Activated naive CD4-positive, alpha-beta T cell treated with anti-CD3 and anti-CD28 coated beads, Interleukin-2, amount 50 U/mL, for 72 hours (primary cell): Measurements from ENCODE around the gene TBRG1. TPM values are rescaled to one million over a fixed set of nuclear protein-coding genes. Genes with fewer than 3 reads are reported as not detected.

Experiments used
- ATAC-seq, 2 donors: fragments of 150-1000 bp; cut with Tn5 transposase; 2 replicates each; pipeline ENCODE4 v1.10.0; 2021; ENCODE audit warnings: mild to moderate bottlenecking in 2 of 2, moderate library complexity in 2 of 2
- DNase-seq, 2 donors: peaks; one replicate each; pipeline ENCODE4 v3.0.0; 2021 to 2022; ENCODE audit warnings: low spot score in 2 of 2
- H3K27ac Mint-ChIP-seq, 2 donors: one replicate each; pipeline ENCODE4 v1.8.0; 2022; ENCODE audit warnings: mild to moderate bottlenecking in 2 of 2, mixed read lengths in 2 of 2
- H3K36me3 Mint-ChIP-seq, 2 donors: one replicate each; pipeline ENCODE4 v1.8.0; 2022; ENCODE audit warnings: mixed read lengths in 2 of 2
- H3K9me3 Mint-ChIP-seq, 2 donors: one replicate each; pipeline ENCODE4 v1.8.0; 2022; ENCODE audit warnings: mixed read lengths in 2 of 2
- total RNA-seq, 2 donors: library from RNA; stranded (reverse); gene quantifications; one replicate each; pipeline ENCODE4 v1.2.3, GENCODE V29; 2022

TBRG1 gene
- total RNA-seq, 2 donors from 2014 or later: 29.4 to 33.2 TPM

DNA sequence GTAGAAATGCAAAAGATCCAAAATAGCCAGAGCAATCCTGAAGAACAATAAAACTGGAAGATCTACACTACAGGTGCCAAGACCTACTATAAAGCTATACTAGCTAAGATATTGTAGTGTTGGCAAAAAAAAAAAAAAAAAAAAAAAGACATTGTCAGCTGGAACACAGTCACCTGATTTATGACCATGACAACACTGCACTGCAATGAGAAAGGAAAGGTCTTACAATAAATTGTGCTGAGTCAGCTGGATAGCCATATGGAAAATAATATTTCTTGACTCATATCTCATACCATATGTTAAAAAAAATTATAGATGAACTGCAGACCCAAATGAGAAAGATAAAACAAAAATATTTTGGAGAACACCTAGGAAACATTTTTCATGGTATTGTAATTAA, 14.5 kb upstream of the TBRG1 start:
- DNase-seq (no peak), ATAC-seq (no peak)
- Mint-ChIP-seq H3K36me3 (no peaks in the 10 kb centered on the region), H3K27ac (no peak overlapping the region), H3K9me3 (no peaks in the 10 kb centered on the region)

DNA sequence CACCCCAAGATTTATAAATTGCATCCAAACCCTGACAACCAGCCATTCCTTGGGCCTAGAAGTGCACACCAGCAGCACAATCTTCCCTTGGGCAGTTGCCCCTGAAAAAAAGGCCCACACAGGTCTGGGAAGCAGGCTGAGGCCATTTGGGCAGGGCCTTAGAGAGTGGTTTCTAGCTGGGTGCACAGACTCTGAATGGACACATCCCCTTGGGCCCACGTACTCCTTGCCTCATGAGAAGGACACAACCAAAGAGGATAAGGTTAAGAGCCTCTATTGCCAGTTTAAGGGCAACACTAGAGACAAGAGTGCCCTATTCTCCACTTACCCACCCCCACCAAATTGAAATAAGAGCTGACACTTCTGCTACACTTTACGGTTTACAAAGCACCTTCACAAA, 12.4 kb upstream of the TBRG1 start:
- DNase-seq (no peak), ATAC-seq (no peak)
- Mint-ChIP-seq H3K27ac (no peak overlapping the region), H3K36me3 (no peaks in the 10 kb centered on the region), H3K9me3 (no peaks in the 10 kb centered on the region)

DNA sequence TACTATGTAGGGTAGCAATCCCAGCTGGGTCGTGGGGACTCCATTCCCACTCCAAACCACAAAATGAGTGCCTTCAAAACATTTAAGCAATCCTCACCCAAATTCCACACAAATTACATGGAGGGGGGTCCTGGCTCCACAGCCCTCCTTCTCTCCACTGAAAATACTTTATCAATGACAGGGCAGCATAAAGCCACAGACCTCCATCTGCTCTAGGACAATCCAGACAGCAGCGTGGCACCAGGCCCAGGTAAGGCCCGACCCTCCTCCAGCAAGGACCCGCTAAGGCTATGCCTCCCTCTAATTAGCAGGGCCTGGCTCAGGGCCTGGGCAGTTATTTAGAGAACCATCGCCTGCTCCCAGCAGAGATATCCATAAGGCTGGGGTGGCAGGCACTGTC, 11.6 kb upstream of the TBRG1 start, which contains the start of gene PANX3:
PANX3 (plus strand) TSS at position 365 of the 400 bp plus-strand sequence. CDS start 129 bp downstream, outside the sequence.
- ATAC-seq: no peak
- H3K27ac Mint-ChIP-seq: no peak within 1 kb of the TSS

DNA sequence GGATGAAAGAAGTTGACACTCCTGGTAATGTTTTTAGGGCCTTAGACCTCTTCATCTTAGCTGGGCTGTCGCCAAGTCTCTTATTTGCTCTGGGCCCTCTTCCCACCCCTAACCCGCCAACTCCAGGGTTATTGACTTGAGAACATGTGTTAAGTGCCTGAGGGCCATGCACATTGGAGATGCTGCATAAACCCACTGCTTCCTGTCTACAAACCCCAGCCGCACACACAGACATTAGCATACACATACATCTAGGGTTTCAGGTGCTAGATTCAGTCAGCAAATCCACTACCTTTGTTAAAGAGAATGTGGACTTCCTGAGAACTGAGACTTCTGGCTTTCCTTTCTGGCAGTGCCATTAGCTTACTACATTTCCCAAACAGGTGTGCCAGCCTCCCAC, 10.6 kb upstream of the TBRG1 start:
- no peaks in the 10 kb centered on the region for H3K36me3 Mint-ChIP-seq
- ATAC-seq: peak; percentile 48 to 91
- no peak overlapping the region for H3K27ac Mint-ChIP-seq
- H3K9me3 Mint-ChIP-seq: no peaks in the 10 kb centered on the region
- DNase-seq: no peak

More for the DNA sequence above, 11.6 kb upstream of the TBRG1 start, which contains the start of gene PANX3:
- no peaks in the 10 kb centered on the region for H3K36me3 Mint-ChIP-seq
- H3K9me3 Mint-ChIP-seq: no peaks in the 10 kb centered on the region
- no peak for DNase-seq

DNA sequence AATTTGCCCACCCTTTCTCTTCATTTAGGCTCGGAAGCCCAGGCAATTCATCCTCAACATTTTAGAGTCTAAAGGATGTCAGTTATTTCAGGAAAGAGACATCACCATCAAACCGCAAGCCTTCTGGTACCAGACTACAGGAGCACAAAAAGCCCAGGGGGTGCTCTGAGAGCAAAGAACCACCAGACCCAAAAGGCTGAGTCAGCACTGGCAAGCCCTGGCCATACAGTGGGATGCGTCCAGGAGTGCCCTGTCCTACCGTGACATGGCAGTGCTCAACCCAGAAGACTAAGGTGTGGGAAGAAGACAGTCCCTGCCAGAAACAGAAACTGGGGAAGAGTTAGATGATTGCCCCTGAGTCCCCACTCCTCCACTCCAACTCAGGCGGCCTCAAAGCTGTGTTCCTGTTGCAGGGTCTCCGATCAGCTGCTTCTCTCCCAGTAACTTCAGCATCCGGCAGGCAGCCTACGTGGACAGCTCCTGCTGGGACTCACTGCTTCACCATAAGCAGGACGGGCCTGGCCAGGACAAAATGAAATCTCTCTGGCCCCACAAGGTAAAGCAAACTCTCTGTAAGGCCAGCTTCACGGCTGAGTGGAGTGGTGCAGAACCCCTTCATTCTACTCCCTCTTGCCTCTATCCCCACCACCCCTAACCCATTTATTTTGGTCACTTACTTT, 10.0 kb upstream of the TBRG1 start:
- peak in 1 of 2 donors; percentile 17 for ATAC-seq
- Mint-ChIP-seq H3K36me3 (no peaks in the 10 kb centered on the region), H3K9me3 (no peaks in the 10 kb centered on the region), H3K27ac (no peak overlapping the region)
- no peak for DNase-seq

DNA sequence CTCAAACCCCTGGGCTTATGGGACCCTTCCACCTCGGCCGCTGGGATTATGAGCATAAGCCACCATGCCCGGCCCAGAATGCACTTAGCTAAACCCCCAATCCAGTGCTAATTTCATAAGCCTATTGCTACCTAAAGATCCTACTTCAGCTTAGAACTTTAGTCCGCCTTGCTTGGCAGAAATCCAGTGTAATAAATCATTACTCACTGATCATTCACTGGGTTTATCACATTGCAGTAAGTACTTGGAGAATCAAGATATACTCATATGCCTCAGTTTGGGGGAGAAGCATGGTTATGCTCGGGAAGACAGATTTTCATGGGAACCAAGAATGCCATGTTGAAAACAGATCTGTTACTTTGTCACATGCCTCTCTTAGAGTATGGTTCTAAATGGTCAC, 3.8 kb upstream of the TBRG1 start:
- Mint-ChIP-seq H3K9me3 (no peaks in the 10 kb centered on the region), H3K27ac (no peak overlapping the region), H3K36me3 (peaks cover 12 to 13% of the 10 kb centered on the region in 2 donors)
- no peak for DNase-seq
- ATAC-seq: no peak

DNA sequence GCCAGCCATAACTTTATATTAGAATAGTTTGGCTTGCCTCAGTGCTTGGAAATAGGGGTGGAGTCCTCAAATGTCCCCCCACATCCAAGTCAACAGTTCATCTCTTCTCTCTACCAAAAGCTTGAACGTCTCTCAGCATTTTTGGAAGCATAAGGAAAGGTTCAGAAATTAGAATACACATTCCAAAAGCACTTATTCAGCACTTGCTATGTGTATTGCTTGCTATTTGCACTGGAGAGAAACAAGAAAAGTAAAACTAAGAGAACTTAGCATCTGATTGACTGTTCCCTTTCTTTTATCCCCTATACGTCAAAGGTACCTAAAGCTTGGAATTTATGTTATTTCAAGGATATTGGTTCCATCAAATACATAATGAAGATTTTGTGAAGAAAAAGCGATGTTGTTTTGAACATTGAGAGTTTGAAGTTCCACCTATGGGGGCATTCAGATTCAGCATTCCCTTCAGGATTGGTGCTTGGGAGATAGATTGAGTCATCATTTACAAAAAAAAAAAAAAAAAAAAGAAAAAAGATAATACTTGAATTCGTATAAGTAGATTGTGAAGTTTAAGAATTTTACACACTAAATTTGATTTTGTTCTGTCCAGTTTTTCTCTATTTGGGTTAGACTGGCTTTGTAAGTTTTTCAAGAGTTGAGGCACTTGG, 1.3 kb downstream of the TBRG1 start:
- H3K9me3 Mint-ChIP-seq: no peaks in the 10 kb centered on the region
- peaks cover 15 to 24% of the 10 kb centered on the region in 2 donors for H3K36me3 Mint-ChIP-seq
- DNase-seq: no peak
- ATAC-seq: no peak
- peak overlapping the region; percentile 98 to 99 for H3K27ac Mint-ChIP-seq

DNA sequence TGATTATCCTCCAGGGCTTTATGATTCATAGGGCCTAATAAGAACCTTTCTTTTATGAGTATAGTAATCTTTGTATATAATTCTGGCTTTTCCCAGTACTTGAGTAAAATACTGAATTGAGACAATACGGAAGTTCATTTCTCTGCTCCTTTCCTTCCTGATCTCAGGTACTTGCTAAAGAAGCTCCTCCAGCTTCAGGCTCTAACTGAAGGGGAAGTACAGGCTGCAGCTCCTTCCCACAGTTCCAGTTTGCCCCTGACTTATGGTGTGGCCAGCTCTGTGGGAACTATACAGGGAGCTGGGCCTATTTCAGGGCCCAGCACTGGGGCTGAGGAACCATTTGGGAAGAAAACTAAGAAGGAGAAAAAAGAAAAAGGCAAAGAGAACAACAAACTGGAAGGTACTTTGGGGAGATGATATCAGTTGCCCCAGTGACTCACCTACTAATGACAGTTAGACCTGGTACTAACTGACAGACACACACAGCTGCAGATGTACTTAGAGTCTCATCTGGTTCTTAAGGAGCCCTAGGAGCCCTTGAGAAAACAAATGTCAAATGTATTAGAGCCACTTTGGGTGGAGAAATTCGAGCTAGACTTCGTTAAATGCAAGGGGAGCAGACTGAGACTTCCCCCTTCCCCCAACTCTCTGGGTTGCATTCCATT, 3.0 kb downstream of the TBRG1 start:
- Mint-ChIP-seq H3K27ac (peak overlapping the region in 1 of 2 donors; percentile 36), H3K9me3 (no peaks in the 10 kb centered on the region), H3K36me3 (peaks cover 15 to 24% of the 10 kb centered on the region in 2 donors)
- no peak for DNase-seq
- no peak for ATAC-seq

DNA sequence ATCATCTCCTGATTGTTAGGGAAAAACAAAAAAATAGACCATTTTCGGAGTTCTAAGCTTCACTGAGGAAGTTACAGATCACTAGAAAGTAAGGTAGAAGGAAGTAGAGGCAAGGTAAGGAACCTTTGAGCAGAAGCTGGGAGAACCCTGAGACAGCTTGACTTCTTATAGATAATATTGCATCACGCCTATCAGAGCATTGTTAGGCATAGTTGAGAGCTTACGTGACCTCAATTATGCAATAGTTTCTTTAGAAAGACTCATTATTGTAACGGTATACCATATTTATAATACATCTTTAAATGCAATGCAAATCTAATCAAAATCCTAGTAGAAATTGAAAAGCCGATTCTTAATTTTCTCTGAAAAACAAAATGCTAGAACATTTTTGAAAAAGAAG, 4.9 kb downstream of the TBRG1 start:
- H3K36me3 Mint-ChIP-seq: peaks cover 15 to 24% of the 10 kb centered on the region in 2 donors
- no peaks in the 10 kb centered on the region for H3K9me3 Mint-ChIP-seq
- no peak overlapping the region for H3K27ac Mint-ChIP-seq
- ATAC-seq (no peak), DNase-seq (no peak)

DNA sequence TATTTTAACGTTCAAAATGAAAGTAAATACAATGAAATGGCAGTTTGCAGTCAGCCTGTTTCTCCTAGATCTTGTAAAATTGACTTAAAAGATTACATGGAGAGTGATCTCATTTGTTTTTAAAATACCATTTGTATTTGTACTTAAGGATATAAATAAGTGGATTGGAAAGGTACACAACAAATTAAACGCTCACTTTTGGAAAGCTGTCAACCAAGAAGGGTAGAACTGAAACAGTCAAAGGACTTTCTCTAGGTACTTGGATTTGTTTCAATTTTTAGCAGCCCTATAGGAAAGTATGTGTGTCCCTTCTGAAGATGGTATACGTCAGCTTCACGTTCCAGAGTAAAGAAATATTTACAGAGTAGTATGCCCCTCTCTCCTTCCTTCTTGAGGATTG, 7.3 kb downstream of the TBRG1 start:
- no peak for DNase-seq
- Mint-ChIP-seq H3K9me3 (no peaks in the 10 kb centered on the region), H3K36me3 (peaks cover 0 to 11% of the 10 kb centered on the region in 2 donors), H3K27ac (no peak overlapping the region)
- no peak for ATAC-seq

DNA sequence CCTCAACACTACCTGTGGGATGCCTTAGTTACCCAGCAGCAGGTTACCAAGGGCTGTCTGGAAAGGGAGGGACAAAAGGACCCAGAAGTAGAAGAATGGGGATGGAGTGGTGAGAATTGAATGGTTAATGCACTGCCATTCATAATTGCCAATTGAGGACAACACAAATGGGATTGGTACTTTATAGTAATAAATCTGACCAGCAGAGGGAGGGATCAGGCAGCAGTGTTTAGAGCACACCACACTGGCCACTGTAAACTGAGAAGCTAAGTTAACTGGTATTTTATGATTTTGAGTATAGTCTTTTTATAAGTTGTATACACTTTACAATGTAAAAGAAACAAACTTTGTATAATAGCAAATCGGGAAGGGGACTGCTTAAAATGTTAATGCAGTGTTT, 10.7 kb downstream of the TBRG1 start:
- H3K27ac Mint-ChIP-seq: no peak overlapping the region
- ATAC-seq (no peak), DNase-seq (no peak)
- no peaks in the 10 kb centered on the region for H3K9me3 Mint-ChIP-seq
- no peaks in the 10 kb centered on the region for H3K36me3 Mint-ChIP-seq

DNA sequence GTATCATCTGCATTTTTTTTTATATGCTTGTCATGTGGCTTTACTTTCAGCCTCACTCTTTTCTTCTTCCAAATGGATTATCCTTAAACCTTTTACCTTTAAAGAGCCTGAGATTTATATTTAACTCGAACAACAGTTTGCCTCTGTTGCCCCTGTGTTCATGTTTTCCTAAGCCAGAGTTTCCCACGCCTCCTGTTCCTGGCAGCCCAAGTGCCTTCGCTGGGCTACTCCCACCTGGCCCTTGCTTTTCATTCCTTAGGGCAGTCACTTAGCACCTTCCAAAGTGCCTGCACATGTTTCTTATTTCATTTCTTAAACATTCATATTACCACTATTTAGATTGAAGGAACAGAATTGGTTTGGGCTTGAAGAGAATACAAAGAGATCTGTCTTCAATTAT, 13.3 kb downstream of the TBRG1 start:
- DNase-seq (no peak), ATAC-seq (no peak)
- no peak overlapping the region for H3K27ac Mint-ChIP-seq
- no peaks in the 10 kb centered on the region for H3K9me3 Mint-ChIP-seq
- peaks cover 0 to 5% of the 10 kb centered on the region in 2 donors for H3K36me3 Mint-ChIP-seq

DNA sequence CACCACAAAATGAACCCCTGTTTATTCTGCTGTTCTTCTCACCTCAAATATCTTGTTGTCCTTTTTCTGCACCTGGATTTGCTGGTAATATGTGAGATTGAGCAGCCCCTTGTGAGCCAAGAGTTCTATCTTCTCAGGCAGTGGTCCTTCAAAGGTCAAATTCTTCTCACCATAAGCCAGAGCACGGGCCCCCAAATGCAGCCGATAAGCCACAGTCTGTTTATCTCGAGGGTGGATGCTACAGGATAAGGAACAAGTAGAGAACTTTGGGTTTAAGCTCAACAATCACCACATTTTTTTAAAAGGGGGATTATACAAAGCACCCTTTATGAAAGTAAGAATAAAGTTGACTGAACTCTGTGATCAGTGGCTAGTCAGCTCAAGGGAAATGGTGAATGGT, 15.8 kb downstream of the TBRG1 start:
- Mint-ChIP-seq H3K27ac (peak overlapping the region in 1 of 2 donors; percentile 53), H3K36me3 (peaks cover 0 to 5% of the 10 kb centered on the region in 2 donors), H3K9me3 (no peaks in the 10 kb centered on the region)
- no peak for ATAC-seq
- DNase-seq: no peak

DNA sequence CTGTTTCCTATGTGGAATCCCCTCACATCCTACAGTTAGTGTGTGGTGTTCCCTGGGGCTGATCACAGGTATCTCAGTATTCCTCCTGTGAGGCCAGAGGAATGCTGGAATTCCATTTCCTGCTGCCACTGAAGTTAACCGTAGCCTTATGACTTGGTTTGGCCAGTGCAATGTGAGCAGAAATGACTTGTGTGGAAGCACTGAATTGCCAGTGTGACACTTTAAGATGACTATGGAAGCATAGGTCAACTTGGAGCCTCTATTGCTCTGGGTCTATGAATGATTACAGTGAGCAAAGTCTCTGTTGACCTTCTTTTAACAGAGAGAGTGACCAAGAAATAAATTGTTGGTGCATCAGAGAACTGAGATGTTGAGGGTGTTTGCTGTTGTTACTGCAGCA, 16.5 kb downstream of the TBRG1 start:
- DNase-seq (no peak), ATAC-seq (no peak)
- no peaks in the 10 kb centered on the region for H3K9me3 Mint-ChIP-seq
- peak overlapping the region in 1 of 2 donors; percentile 53 for H3K27ac Mint-ChIP-seq
- peaks cover 0 to 5% of the 10 kb centered on the region in 2 donors for H3K36me3 Mint-ChIP-seq

DNA sequence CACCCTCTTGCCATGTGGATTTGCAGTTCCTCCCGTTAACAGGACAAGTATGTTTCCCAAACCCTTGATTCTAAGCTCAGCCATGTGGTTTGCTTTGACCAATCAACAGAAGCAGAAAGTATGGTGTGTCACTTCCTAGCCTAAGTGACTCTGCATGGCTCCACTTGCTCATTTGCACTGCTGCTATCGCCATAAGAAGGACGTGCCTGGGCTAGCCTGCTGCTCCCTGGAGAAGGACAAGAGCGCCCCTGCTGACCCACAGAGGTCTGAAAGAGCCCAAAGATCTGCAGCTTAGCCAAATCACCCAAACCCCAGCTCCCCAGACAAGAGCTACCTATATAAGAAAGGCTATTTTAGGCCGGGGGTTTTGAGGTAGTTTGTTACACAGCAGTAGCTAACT, 18.0 kb downstream of the TBRG1 start:
- Mint-ChIP-seq H3K36me3 (peaks cover 0 to 5% of the 10 kb centered on the region in 2 donors), H3K27ac (peak overlapping the region in 1 of 2 donors; percentile 30), H3K9me3 (no peaks in the 10 kb centered on the region)
- DNase-seq: no peak
- peak in 1 of 2 donors; percentile 53 for ATAC-seq

DNA sequence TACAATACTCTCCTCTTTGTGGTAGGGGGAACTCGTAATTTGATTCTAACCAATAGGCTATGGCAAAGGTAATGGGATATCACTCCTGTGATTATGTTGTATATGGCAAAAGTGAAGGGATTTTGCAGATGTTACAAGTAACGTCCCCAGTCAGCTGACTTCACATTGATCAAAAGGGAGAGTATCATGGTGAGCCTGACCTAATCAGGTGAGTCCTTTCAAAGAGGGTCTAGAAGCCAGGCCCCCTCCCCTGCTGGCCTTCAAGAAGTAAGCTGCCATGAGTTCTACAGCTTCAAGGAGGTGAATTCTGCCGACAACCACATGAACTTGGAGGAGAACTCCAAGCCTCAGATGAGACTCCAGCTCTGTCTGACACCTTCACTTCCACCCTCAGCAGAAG, 20.0 kb downstream of the TBRG1 start:
- H3K27ac Mint-ChIP-seq: no peak overlapping the region
- H3K36me3 Mint-ChIP-seq: peaks cover 0 to 5% of the 10 kb centered on the region in 2 donors
- ATAC-seq (no peak), DNase-seq (no peak)
- no peaks in the 10 kb centered on the region for H3K9me3 Mint-ChIP-seq

DNA sequence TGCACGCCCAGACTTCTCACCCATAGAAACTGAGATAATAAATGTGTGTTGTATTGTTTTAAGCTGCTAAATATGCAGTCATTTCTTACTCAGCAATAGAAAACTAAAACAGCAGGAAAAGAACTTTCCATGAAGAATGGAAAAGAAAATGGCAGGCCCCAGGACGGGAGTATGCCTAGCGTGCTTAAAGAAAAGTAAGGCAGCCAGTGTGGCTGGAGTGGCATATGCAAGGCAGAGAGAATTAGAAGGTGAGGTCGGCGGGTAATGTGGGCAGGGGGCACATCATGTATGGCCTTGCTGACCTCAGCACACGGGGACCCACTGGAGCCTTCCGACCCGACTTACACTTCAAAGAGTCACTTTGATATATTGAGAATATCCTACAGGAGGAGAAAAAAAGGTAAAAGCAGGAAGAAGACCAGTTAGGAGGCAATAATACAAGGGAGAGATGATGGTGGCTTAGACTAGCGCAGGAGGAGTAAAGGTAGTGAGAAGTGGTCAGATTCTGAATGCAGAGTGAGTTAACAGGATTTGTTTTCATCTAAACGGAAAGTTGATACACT, 20.5 kb downstream of the TBRG1 start:
- peak overlapping the region in 1 of 2 donors; percentile 18 for H3K27ac Mint-ChIP-seq
- no peak for DNase-seq
- H3K9me3 Mint-ChIP-seq: no peaks in the 10 kb centered on the region
- ATAC-seq: no peak
- peaks cover 0 to 5% of the 10 kb centered on the region in 2 donors for H3K36me3 Mint-ChIP-seq
